Loucy (cell line): ENCODE measurements around the gene CAPN14.

Source experiments
- H2AFZ ChIP-seq: fragments of 200-600 bp; sonication (generic); 2 replicates; pipeline ENCODE4 v1.6.0; 2016; ENCODE audit warnings: antibody characterized with exemption, mild to moderate bottlenecking, low read length, moderate library complexity
- H3F3A ChIP-seq: fragments of 200-600 bp; 2 replicates; pipeline ENCODE4 v1.6.0; 2016; ENCODE audit warnings: antibody characterized with exemption, low read depth, mild to moderate bottlenecking
- H3K27me3 ChIP-seq: fragments of 200-600 bp; sonication (generic); 2 replicates; pipeline ENCODE4 v1.6.1; 2014; ENCODE audit warnings: low read length, mild to moderate bottlenecking; ENCODE audit not compliant: insufficient read depth, poor library complexity, severe bottlenecking
- H3K36me3 ChIP-seq: fragments of 200-600 bp; sonication (generic); 2 replicates; pipeline ENCODE4 v1.6.1; 2016; ENCODE audit warnings: low read length; ENCODE audit not compliant: insufficient read depth
- H3K4me1 ChIP-seq: fragments of 200-600 bp; sonication (generic); 2 replicates; pipeline ENCODE4 v1.5.1; 2014; ENCODE audit warnings: low read length, mild to moderate bottlenecking; ENCODE audit not compliant: insufficient read depth, poor library complexity, severe bottlenecking
- H3K4me2 ChIP-seq: fragments of 200-600 bp; sonication (generic); 2 replicates; pipeline ENCODE4 v1.6.0; 2014; ENCODE audit warnings: antibody characterized with exemption, low read length, low read depth, mild to moderate bottlenecking; ENCODE audit not compliant: poor library complexity, severe bottlenecking
- H3K4me3 ChIP-seq: fragments of 200-600 bp; sonication (generic); 2 replicates; pipeline ENCODE4 v1.5.1; 2014; ENCODE audit warnings: low read length, mild to moderate bottlenecking, mixed read lengths; ENCODE audit not compliant: poor library complexity, severe bottlenecking
- H3K79me2 ChIP-seq: fragments of 200-600 bp; sonication (generic); 2 replicates; pipeline ENCODE4 v1.6.1; 2014; ENCODE audit warnings: low read length; ENCODE audit not compliant: insufficient read depth
- H3K9ac ChIP-seq: fragments of 200-600 bp; sonication (generic); 2 replicates; pipeline ENCODE4 v1.6.0; 2014; ENCODE audit warnings: mild to moderate bottlenecking, low read depth, low read length, moderate library complexity; ENCODE audit not compliant: poor library complexity, severe bottlenecking
- H3K9me2 ChIP-seq: fragments of 200-600 bp; sonication (generic); replicated peaks from 2 replicates; pipeline ENCODE4 v1.6.1; 2016; ENCODE audit warnings: low read depth, low read length, mixed read lengths
- H3K9me3 ChIP-seq: fragments of 200-600 bp; sonication (generic); 2 replicates; pipeline ENCODE4 v1.6.1; 2014; ENCODE audit warnings: mild to moderate bottlenecking, antibody characterized with exemption, low read length, low read depth; ENCODE audit not compliant: insufficient read depth
- H4K20me1 ChIP-seq: fragments of 200-600 bp; sonication (generic); 2 replicates; pipeline ENCODE4 v1.6.0; 2014; ENCODE audit warnings: antibody characterized with exemption, low read length, mild to moderate bottlenecking; ENCODE audit not compliant: insufficient read depth, poor library complexity, severe bottlenecking
- EZH2phosphoT487 ChIP-seq: fragments of 200-600 bp; IDR thresholded peaks from 2 replicates; pipeline ENCODE4 v1.6.1; 2018; ENCODE audit warnings: antibody characterized with exemption, mild to moderate bottlenecking, moderate library complexity, borderline replicate concordance
- TF ChIP-seq, protein P1 (sequence below): fragments of 200-600 bp; sonication (generic); conservative IDR thresholded peaks from 2 replicates; pipeline ENCODE4 v1.5.1; 2014; ENCODE audit warnings: mild to moderate bottlenecking, antibody characterized with exemption, low read length

Gene CAPN14

DNA sequence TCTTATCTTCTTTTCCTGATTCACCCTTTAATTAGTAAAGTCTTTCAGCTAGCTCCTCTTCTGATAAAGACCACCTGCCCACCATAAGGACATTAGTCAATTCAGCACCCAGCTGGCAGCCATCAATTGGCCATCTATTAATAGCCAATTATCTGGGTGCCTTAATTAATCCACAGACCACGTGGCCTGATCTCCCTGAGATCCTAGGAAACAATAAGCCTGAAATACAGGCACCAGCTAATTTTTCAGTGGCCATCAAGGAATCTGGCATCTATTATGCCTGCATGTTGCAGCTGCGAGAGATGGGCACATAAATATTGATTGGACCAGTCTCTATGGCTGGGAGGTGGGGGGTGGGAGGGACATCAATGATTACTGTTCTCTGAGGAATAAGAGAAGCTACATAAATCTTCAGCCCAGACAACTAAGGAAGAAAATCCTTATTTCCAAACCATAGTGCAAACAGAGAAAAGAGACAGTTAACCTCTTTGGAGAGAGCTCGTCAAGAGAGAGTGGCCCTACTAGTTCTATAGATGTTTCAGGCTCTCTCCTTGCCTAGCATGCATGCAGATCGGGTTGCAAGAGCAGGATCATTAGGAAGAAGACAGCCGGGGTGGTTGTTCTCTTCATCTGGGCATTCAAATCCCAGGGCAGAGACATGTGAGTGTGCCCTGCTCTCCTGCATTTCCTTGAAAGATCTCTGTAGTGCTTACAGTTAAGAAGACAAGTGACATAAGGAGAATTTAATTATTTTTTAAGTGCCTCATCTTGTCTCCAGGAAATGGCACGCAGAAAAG lies 87.7 kb downstream of the CAPN14 start:
- no peaks in the 10 kb centered on the region for H3K4me1 ChIP-seq
- no peaks in the 10 kb centered on the region for H3F3A ChIP-seq
- no peaks in the 10 kb centered on the region for H3K79me2 ChIP-seq
- no peaks in the 10 kb centered on the region for H3K9me2 ChIP-seq
- no peak overlapping the region for H3K9ac ChIP-seq
- no peaks in the 10 kb centered on the region for H3K36me3 ChIP-seq
- H3K4me3 ChIP-seq: no peak overlapping the region
- no peak overlapping the region for H2AFZ ChIP-seq
- H3K27me3 ChIP-seq: no peaks in the 10 kb centered on the region
- H3K4me2 ChIP-seq: no peak overlapping the region
- H3K9me3 ChIP-seq: no peaks in the 10 kb centered on the region
- TF ChIP-seq, protein P1, sequence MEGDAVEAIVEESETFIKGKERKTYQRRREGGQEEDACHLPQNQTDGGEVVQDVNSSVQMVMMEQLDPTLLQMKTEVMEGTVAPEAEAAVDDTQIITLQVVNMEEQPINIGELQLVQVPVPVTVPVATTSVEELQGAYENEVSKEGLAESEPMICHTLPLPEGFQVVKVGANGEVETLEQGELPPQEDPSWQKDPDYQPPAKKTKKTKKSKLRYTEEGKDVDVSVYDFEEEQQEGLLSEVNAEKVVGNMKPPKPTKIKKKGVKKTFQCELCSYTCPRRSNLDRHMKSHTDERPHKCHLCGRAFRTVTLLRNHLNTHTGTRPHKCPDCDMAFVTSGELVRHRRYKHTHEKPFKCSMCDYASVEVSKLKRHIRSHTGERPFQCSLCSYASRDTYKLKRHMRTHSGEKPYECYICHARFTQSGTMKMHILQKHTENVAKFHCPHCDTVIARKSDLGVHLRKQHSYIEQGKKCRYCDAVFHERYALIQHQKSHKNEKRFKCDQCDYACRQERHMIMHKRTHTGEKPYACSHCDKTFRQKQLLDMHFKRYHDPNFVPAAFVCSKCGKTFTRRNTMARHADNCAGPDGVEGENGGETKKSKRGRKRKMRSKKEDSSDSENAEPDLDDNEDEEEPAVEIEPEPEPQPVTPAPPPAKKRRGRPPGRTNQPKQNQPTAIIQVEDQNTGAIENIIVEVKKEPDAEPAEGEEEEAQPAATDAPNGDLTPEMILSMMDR: no peak
- H4K20me1 ChIP-seq: no peaks in the 10 kb centered on the region

- H3F3A ChIP-seq: no peaks in the 10 kb centered on the region
- H3K9me3 ChIP-seq: no peaks in the 10 kb centered on the region
- no peak overlapping the region for H3K4me3 ChIP-seq
- H3K9ac ChIP-seq: no peak overlapping the region
- TF ChIP-seq, protein P1: no peak
- TF ChIP-seq EZH2phosphoT487: no peak
- H3K4me1 ChIP-seq: no peaks in the 10 kb centered on the region
- H3K79me2 ChIP-seq: no peaks in the 10 kb centered on the region
- H3K36me3 ChIP-seq: no peaks in the 10 kb centered on the region
- H3K27me3 ChIP-seq: no peaks in the 10 kb centered on the region
- H3K4me2 ChIP-seq: no peak overlapping the region
- no peaks in the 10 kb centered on the region for H4K20me1 ChIP-seq
- H3K9me2 ChIP-seq: no peaks in the 10 kb centered on the region
- H2AFZ ChIP-seq: no peak overlapping the region
Observed at GRCh38 chr2:31127931-31128330, 89.4 kb downstream of the CAPN14 start.

DNA sequence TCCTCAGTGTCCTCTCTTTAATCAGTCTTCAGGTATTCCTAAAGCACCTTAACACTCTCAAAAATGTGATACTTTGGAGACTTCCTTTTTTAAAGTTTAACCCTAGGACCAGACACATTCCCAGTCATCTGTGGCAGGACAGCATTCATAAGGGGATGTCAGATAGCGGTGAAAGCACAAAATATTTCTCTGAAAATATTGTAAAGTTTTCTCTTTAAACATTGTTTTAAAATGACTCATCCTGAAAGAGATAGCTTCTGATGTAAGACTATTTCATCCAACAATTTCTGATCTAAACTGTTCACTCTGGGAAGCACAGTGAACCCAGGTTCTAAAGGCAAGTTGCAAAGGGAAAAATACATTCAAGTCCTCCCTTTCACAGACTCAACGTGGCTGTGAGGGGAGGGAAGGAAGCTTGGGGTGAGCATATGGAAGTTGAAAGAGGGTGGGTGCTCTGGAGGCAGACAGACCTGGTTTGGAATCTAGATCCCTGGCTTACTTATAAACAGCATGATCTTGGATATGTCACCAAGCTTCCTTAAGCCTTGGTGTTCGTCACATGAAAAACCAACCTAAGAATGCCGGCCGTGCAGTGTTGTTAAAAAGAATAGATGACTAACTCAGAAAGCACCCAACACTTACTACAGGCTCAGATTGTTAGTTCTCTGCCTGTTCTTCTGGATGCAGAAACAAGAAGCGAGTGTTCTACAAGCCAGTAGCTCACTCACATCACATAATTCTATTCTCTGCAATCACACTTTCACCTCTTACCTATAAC lies 91.2 kb downstream of the CAPN14 start:
- no peaks in the 10 kb centered on the region for H3K4me1 ChIP-seq
- H3K9ac ChIP-seq: no peak overlapping the region
- H4K20me1 ChIP-seq: no peaks in the 10 kb centered on the region
- no peaks in the 10 kb centered on the region for H3K79me2 ChIP-seq
- no peaks in the 10 kb centered on the region for H3K9me2 ChIP-seq
- H3F3A ChIP-seq: no peaks in the 10 kb centered on the region
- H3K4me3 ChIP-seq: no peak overlapping the region
- H3K27me3 ChIP-seq: no peaks in the 10 kb centered on the region
- no peaks in the 10 kb centered on the region for H3K36me3 ChIP-seq
- TF ChIP-seq, protein P1: no peak
- no peak for TF ChIP-seq EZH2phosphoT487
- H2AFZ ChIP-seq: no peak overlapping the region
- no peaks in the 10 kb centered on the region for H3K9me3 ChIP-seq
- H3K4me2 ChIP-seq: no peak overlapping the region
